HL-60/S4 (cell line): ENCODE measurements around the gene ZNF805.
"Not testable (repeated sequence)": the region's sequence is repeated elsewhere in the genome, so short reads cannot be mapped to it uniquely, and the experiment has no call there.

ENCODE experiments used
- in situ Hi-C: fragments of 300-500 bp; cut with MboI; formaldehyde crosslinking; loops from 2 replicates; pipeline ENCODE4 v1.14.3; 2022; ENCODE audit warnings: low sequenced_read_pairs

Gene ZNF805

GRCh38 chr19:57240311-57241090 is at the start of gene ZNF805:
Gene ZNF805 (plus strand): TSS chr19:57240632. CDS start chr19:57240892, 260 bp downstream.
- in situ Hi-C loops = no loop called here

GRCh38 chr19:57191141-57192076 is 49.0 kb upstream of the ZNF805 start, which contains the start of gene ZNF264:
Gene ZNF264 (plus strand): TSS chr19:57191500. CDS start chr19:57191914, 414 bp downstream.
- in situ Hi-C loops = no loop called here

GRCh38 chr19:57192077-57192420 is 48.4 kb upstream of the ZNF805 start:
- in situ Hi-C loops = no loop called here

- in situ Hi-C loops = no loop called here
These were observed 47.4 kb upstream of the ZNF805 start for GRCh38 chr19:57192993-57193392.

- in situ Hi-C loops = not testable (repeated sequence)
These were observed 42.6 kb upstream of the ZNF805 start for GRCh38 chr19:57197874-57198273.

GRCh38 chr19:57202160-57202559 is 38.3 kb upstream of the ZNF805 start:
- in situ Hi-C loops = no loop called here

GRCh38 chr19:57210381-57210780 is 30.1 kb upstream of the ZNF805 start:
- in situ Hi-C loops = no loop called here

GRCh38 chr19:57212109-57212508 is 28.3 kb upstream of the ZNF805 start:
- in situ Hi-C loops = no loop called here

- in situ Hi-C loops = no loop called here
These were observed 12.9 kb upstream of the ZNF805 start for GRCh38 chr19:57227502-57227901.

GRCh38 chr19:57231686-57232085 is 8.7 kb upstream of the ZNF805 start:
- in situ Hi-C loops = no loop called here

- in situ Hi-C loops = no loop called here
These were observed 7.2 kb upstream of the ZNF805 start for GRCh38 chr19:57233207-57233606.

- in situ Hi-C loops = no loop called here
These were observed 486 bp upstream of the ZNF805 start for GRCh38 chr19:57239982-57240310.

- in situ Hi-C loops = no loop called here
These were observed 744 bp downstream of the ZNF805 start for GRCh38 chr19:57241176-57241575.

GRCh38 chr19:57242821-57243220 is 2.4 kb downstream of the ZNF805 start:
- in situ Hi-C loops = no loop called here

- in situ Hi-C loops = no loop called here
These were observed 4.1 kb downstream of the ZNF805 start for GRCh38 chr19:57244513-57244912.

GRCh38 chr19:57245066-57245465 is 4.6 kb downstream of the ZNF805 start:
- in situ Hi-C loops = no loop called here

GRCh38 chr19:57245959-57246358 is 5.5 kb downstream of the ZNF805 start:
- in situ Hi-C loops = no loop called here

GRCh38 chr19:57248646-57249045 is 8.2 kb downstream of the ZNF805 start:
- in situ Hi-C loops = no loop called here

- in situ Hi-C loops = no loop called here
These were observed 8.9 kb downstream of the ZNF805 start for GRCh38 chr19:57249329-57249728.

GRCh38 chr19:57253767-57254166 is 13.3 kb downstream of the ZNF805 start:
- in situ Hi-C loops = not testable (repeated sequence)

- in situ Hi-C loops = no loop called here
These were observed 21.6 kb downstream of the ZNF805 start for GRCh38 chr19:57262044-57262443.

GRCh38 chr19:57263244-57263741 is 22.9 kb downstream of the ZNF805 start:
- in situ Hi-C loops = no loop called here
